NB4 (cell line): ENCODE measurements around the gene CSMD2.

Experiments
- CTCF ChIP-seq: IDR thresholded peaks from one replicate; pipeline ENCODE4 v1.5.1; 2012; ENCODE audit warnings: low read depth, low read length
- POLR2A ChIP-seq: IDR thresholded peaks from 2 replicates; pipeline ENCODE4 v1.6.1; 2011; ENCODE audit warnings: mild to moderate bottlenecking; ENCODE audit not compliant: insufficient read length; ENCODE audit errors: extremely low read depth

- TF ChIP-seq CTCF (no peak), POLR2A (no peak)
Observed at GRCh38 chr1:33718186-33718585, 446.8 kb downstream of the CSMD2 start.
